Ovary (tissue), 3 donors: Measurements from ENCODE around the gene CHP1.
"Not testable (repeated sequence)": the region's sequence is repeated elsewhere in the genome, so short reads cannot be mapped to it uniquely, and the experiment has no call there.

Experiments used
- EP300 ChIP-seq: sonication (generic); formaldehyde crosslinking; IDR thresholded peaks from one replicate; pipeline ENCODE4 v1.6.1; 2017; ENCODE audit warnings: antibody characterized with exemption
- POLR2A ChIP-seq: fragments of 450-650 bp; IDR thresholded peaks from one replicate; pipeline ENCODE4 v1.6.1; 2017; ENCODE audit warnings: antibody characterized with exemption, mild to moderate bottlenecking, moderate library complexity
- TF ChIP-seq, protein P1 (sequence below), 3 donors: fragments of 450-650 bp in 2 of 3; fragments of 200-600 bp in 1 of 3; IDR thresholded peaks; one replicate each; pipeline versions ENCODE4 v1.5.1 to v1.8.0; 2016 to 2022; ENCODE audit warnings: antibody characterized with exemption in 3 of 3, mild to moderate bottlenecking in 1 of 3
- donor health status: DM: no; HTN: no; CAD: no.

DNA sequence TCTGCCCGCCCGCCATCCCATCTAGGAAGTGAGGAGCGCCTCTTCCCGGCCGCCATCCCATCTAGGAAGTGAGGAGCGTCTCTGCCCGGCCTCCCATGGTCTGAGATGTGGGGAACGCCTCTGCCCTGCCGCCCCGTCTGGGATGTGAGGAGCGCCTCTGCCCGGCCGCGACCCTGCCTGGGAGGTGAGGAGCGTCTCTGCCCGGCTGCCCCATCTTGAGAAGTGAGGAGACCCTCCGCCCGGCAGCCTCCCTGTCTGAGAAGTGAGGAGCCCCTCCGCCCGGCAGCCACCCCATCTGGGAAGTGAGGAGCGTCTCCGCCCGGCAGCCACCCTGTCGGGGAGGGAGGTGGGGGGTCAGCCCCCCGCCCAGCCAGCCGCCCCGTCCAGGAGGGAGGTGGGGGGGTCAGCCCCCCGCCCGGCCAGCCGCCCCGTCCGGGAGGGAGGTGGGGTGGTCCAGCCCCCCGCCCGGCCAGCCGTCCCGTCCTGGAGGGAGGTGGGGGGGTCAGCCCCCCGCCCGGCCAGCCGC, 89.8 kb downstream of the CHP1 start:
- TF ChIP-seq, protein P1, sequence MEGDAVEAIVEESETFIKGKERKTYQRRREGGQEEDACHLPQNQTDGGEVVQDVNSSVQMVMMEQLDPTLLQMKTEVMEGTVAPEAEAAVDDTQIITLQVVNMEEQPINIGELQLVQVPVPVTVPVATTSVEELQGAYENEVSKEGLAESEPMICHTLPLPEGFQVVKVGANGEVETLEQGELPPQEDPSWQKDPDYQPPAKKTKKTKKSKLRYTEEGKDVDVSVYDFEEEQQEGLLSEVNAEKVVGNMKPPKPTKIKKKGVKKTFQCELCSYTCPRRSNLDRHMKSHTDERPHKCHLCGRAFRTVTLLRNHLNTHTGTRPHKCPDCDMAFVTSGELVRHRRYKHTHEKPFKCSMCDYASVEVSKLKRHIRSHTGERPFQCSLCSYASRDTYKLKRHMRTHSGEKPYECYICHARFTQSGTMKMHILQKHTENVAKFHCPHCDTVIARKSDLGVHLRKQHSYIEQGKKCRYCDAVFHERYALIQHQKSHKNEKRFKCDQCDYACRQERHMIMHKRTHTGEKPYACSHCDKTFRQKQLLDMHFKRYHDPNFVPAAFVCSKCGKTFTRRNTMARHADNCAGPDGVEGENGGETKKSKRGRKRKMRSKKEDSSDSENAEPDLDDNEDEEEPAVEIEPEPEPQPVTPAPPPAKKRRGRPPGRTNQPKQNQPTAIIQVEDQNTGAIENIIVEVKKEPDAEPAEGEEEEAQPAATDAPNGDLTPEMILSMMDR (IDR thresholded peaks at IDR 0.05), result not testable (repeated sequence)
- TF ChIP-seq POLR2A, EP300: not testable (repeated sequence)
